Peyer's patch (tissue), 4 donors: Measurements from ENCODE around the gene ARIH1. TPM values are rescaled to one million over a fixed set of nuclear protein-coding genes. Genes with fewer than 3 reads are reported as not detected.

Experiments
- DNase-seq, 3 donors: peaks; one replicate each; pipeline ENCODE4 v3.0.0-alpha.2; 2017 to 2019
- H3K27ac ChIP-seq, 4 donors: fragments of 200-600 bp; sonication (generic); one replicate each; pipeline ENCODE4 v1.5.1; 2016 to 2019
- H3K27me3 ChIP-seq, 2 donors: fragments of 200-600 bp; sonication (generic); one replicate each; pipeline ENCODE4 v1.5.1; 2019
- H3K36me3 ChIP-seq, 3 donors: fragments of 200-600 bp; sonication (generic); one replicate each; pipeline ENCODE4 v1.5.1; 2016 to 2019
- H3K4me1 ChIP-seq, 4 donors: fragments of 200-600 bp; sonication (generic); one replicate each; pipeline ENCODE4 v1.5.1; 2016 to 2019
- H3K4me3 ChIP-seq, 4 donors: fragments of 200-600 bp; sonication (generic); 1 replicate in 3 of 4; 2 replicates in 1 of 4; pipeline ENCODE4 v1.5.1; 2016 to 2019; ENCODE audit warnings: mild to moderate bottlenecking in 1 of 4
- H3K9me3 ChIP-seq, 4 donors: fragments of 200-600 bp; sonication (generic); one replicate each; pipeline ENCODE4 v1.5.1; 2016 to 2019; ENCODE audit warnings: mild to moderate bottlenecking in 1 of 4
- POLR2A ChIP-seq, 2 donors: fragments of 450-650 bp; IDR thresholded peaks; one replicate each; pipeline ENCODE4 v1.5.1; 2017; ENCODE audit warnings: antibody characterized with exemption in 2 of 2, mild to moderate bottlenecking in 2 of 2, moderate library complexity in 2 of 2
- total RNA-seq, 4 donors: library from RNA; depleted of rRNA; stranded (reverse); fragments of >200 nt; gene quantifications; one replicate each; pipeline ENCODE4 v1.1.0, GENCODE V29; 2016
- TF ChIP-seq, protein P1 (sequence below), 6 experiments: fragments of 450-650 bp in 4 of 6; fragments of 200-600 bp in 2 of 6; sonication (generic) in 1 of 6; IDR thresholded peaks; one replicate each; pipeline ENCODE4 v1.5.1; 2017 to 2019; ENCODE audit warnings: antibody characterized with exemption in 6 of 6, mild to moderate bottlenecking in 3 of 6, moderate library complexity in 1 of 6

The ARIH1 gene
- total RNA-seq, 4 donors from 2014 or later = 42.3 to 81.7 (median 52.3) TPM

DNA sequence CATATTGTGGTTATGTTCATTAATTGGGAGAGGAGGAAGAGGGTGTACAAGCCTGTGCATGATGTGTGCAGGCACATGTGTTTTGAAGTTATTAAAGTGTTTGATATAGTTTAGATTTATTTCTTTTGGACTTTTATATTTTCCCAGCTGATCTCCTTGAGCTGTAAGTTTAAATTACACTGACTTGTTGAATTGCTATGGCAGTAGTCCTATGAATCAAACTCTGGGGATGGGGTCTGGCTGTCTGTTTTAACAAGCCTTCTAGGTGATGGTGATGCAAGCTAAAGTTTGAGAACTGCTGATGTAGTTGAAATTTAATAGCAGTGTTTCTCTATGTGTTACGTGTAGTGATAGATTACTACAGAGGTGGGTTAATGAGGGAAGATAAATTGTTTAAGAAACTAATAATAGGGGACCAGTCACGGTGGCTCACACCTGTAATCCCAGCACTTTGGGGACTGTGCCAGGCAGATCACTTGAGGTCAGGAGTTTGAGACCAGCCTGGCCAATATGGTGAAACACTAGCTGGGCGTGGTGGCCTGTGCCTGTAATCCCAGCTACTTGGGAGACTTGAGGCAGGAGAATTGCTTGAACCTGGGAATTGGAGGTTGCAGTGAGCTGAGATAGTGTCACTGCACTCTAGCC, 7.0 kb downstream of the ARIH1 start:
- H3K27me3 ChIP-seq = no peaks in the 10 kb centered on the region
- peaks cover 0 to 22% (median 0%) of the 10 kb centered on the region in 3 donors for H3K36me3 ChIP-seq
- H3K9me3 ChIP-seq = no peaks in the 10 kb centered on the region
- no peak for TF ChIP-seq POLR2A (IDR thresholded peaks at IDR 0.05)
- TF ChIP-seq, protein P1, sequence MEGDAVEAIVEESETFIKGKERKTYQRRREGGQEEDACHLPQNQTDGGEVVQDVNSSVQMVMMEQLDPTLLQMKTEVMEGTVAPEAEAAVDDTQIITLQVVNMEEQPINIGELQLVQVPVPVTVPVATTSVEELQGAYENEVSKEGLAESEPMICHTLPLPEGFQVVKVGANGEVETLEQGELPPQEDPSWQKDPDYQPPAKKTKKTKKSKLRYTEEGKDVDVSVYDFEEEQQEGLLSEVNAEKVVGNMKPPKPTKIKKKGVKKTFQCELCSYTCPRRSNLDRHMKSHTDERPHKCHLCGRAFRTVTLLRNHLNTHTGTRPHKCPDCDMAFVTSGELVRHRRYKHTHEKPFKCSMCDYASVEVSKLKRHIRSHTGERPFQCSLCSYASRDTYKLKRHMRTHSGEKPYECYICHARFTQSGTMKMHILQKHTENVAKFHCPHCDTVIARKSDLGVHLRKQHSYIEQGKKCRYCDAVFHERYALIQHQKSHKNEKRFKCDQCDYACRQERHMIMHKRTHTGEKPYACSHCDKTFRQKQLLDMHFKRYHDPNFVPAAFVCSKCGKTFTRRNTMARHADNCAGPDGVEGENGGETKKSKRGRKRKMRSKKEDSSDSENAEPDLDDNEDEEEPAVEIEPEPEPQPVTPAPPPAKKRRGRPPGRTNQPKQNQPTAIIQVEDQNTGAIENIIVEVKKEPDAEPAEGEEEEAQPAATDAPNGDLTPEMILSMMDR (IDR thresholded peaks at IDR 0.05) = no peak
- no peak overlapping the region for H3K4me3 ChIP-seq
- peaks cover 0 to 22% (median 11%) of the 10 kb centered on the region in 4 donors for H3K4me1 ChIP-seq
- no peak for DNase-seq
- H3K27ac ChIP-seq = no peak overlapping the region

DNA sequence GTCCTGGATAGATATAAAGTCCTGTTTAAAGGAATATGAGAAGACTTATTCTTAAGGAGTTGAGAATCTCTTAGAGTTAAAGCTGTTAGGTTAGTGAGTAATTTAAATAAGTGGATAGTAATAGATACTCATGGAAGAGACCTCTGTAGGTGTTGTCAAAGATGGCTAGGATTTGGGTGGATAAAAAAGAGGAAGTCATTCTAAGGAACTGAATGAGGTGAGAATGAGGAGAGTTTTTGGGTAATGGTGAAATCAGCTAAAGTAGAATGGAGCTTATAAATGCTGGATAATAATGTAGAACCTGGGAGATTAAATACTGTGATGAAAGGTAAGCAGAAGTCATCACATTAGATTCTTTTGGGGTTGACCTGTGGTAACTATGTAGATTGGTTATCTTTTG, 8.1 kb downstream of the ARIH1 start:
- Histone ChIP-seq H3K27ac (no peak overlapping the region), H3K4me3 (no peak overlapping the region), H3K27me3 (no peaks in the 10 kb centered on the region), H3K36me3 (peaks cover 0 to 22% (median 0%) of the 10 kb centered on the region in 3 donors), H3K4me1 (peaks cover 0 to 17% (median 7%) of the 10 kb centered on the region in 4 donors), H3K9me3 (no peaks in the 10 kb centered on the region)
- DNase-seq = no peak
- TF ChIP-seq, protein P1 (IDR thresholded peaks at IDR 0.05) = no peak
- no peak for TF ChIP-seq POLR2A (IDR thresholded peaks at IDR 0.05)

DNA sequence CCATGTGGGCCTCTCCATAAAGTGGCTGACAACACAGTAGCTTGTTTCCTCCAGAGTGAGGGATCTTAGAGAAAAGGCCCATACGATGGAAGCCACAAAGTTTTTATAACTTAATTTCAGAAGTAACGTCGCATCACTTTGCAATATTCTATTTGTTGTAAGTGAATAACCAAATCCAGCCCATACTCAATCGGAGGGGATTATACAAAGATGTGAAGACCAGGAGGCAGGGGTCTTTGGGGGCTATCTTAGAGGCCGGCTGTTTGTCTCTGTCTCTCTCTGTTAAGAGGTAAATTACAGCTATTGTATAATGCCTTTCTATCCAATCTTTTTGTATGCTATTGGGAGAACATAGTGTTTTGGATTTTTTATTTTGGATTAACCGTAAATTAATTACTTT, 9.1 kb downstream of the ARIH1 start:
- H3K4me3 ChIP-seq = no peak overlapping the region
- TF ChIP-seq, protein P1 (IDR thresholded peaks at IDR 0.05) = no peak
- TF ChIP-seq POLR2A (IDR thresholded peaks at IDR 0.05) = no peak
- H3K36me3 ChIP-seq = peaks cover 0 to 15% (median 0%) of the 10 kb centered on the region in 3 donors
- H3K9me3 ChIP-seq = no peaks in the 10 kb centered on the region
- no peak overlapping the region for H3K27ac ChIP-seq
- no peak for DNase-seq
- H3K27me3 ChIP-seq = no peaks in the 10 kb centered on the region
- peaks cover 0 to 12% (median 2%) of the 10 kb centered on the region in 4 donors for H3K4me1 ChIP-seq

DNA sequence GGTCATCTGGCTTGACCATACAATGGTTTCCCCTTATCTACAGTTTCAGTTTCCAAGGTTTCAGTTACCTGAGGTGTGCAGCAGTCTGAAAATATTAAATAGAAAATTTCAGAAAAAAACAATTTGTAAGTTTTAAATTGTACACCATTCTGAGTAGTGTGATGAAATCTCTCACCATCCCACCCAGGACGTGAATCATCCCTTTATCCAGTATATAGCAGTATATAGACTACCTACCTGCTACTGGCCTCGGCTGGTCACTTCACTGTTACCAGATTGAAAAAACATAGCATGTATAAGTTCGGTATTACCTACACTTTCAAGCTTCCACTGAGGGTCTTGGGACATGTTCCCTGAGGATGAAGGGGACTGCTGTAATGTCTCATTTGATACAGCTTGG, 12.0 kb downstream of the ARIH1 start:
- DNase-seq = no peak
- peaks cover 0 to 9% (median 0%) of the 10 kb centered on the region in 4 donors for H3K4me1 ChIP-seq
- H3K27ac ChIP-seq = no peak overlapping the region
- H3K27me3 ChIP-seq = no peaks in the 10 kb centered on the region
- H3K36me3 ChIP-seq = no peaks in the 10 kb centered on the region
- no peak for TF ChIP-seq POLR2A (IDR thresholded peaks at IDR 0.05)
- TF ChIP-seq, protein P1 (IDR thresholded peaks at IDR 0.05) = no peak
- H3K4me3 ChIP-seq = no peak overlapping the region
- no peaks in the 10 kb centered on the region for H3K9me3 ChIP-seq

DNA sequence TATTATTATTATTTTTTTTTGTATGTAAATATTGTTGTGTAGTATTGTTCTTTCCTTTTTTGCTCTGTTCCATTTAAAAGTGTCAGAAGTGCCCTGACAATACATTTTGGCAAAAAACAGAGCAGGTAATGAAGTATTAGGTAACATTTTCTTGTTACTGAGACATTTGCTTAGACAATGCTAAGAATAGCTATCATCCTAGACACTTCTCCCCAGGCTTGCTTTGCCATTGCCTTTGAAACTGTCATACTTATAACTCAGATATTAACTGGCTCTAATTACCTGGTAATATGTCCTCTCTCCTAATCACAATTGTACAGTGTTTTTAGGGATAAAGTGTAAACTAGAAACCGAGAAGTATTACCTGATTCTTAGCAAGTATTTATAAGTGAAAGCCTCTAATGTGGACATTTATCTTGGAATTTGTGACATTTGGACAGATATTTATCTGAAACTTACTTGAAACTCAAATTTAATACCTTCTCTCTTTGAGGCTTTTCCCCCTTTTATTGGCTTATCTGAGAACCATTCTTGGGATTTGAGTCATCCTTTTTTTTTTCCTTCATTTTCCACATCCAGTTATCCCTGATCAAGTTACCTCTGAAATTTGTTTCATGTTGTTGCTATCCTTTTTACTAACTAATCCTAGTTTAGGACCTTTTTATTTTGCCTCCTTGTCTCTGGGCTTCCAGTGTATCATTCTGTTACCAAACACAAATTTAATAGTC, 13.1 kb downstream of the ARIH1 start:
- Histone ChIP-seq H3K4me1 (peaks cover 0 to 3% (median 0%) of the 10 kb centered on the region in 4 donors), H3K4me3 (no peak overlapping the region), H3K27ac (no peak overlapping the region), H3K9me3 (no peaks in the 10 kb centered on the region), H3K27me3 (no peaks in the 10 kb centered on the region), H3K36me3 (no peaks in the 10 kb centered on the region)
- TF ChIP-seq POLR2A (IDR thresholded peaks at IDR 0.05) = no peak
- TF ChIP-seq, protein P1 (IDR thresholded peaks at IDR 0.05) = no peak
- DNase-seq = no peak
